Activated CD4-positive, alpha-beta T cell treated with anti-CD3 and anti-CD28 coated beads for 4 hours (primary cell): ENCODE data around the gene DQX1.

Source experiments
- DNase-seq, 2 donors: peaks; one replicate each; pipeline ENCODE4 v3.0.0-alpha.2; 2020

The DQX1 gene

GRCh38 chr2:74507926-74508520 is 18.0 kb downstream of the DQX1 start:
- peak in 1 of 2 donors; percentile 19 for DNase-seq

DNA sequence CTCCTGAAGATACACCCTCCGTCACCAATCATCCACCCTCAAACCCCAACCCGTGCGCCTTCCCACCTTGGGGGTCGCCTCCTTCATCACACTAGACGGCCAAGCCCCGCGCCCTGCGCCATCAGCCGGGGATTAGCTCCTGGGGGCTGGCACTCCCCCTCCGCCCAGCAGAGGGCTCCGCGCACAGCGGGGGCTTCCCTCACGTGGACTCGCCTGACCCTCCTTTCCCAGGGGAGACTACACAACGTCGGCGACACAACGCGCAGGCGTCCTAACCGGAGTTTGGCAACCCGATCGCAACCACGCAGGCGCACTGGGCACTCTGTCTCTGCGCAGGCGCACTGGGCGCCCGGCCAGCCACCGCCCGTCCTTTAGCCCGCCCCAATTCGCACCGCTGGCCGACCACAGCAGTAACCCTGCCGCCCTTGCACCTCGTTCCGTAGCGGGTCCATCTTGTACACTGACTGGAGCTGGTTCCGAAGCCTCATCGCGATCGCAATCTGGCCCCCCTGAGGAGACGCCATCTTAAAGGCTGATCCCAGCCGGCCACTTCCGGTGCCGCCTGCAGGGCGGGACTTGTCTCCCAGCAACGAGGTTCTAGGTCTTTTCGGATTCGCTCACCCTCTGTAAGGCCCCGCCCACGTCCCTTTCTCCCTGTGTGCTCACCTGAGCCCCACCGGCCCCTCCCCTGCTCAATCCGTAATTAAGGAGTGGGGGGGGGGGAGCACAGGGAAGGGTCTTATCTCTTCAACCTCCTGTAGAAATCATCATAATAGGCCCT is 18.7 kb downstream of the DQX1 start, which contains the start of gene PCGF1:
TSS of gene PCGF1 (minus strand) at position 551 of the 781 bp plus-strand sequence. CDS start at position 524, 27 bp downstream.
- peak; percentile 99 to 100 for DNase-seq

- DNase-seq = no peak
Observed at GRCh38 chr2:74505448-74506246, 20.4 kb downstream of the DQX1 start.

- DNase-seq = no peak
Observed at GRCh38 chr2:74504591-74504990, 21.4 kb downstream of the DQX1 start.

DNA sequence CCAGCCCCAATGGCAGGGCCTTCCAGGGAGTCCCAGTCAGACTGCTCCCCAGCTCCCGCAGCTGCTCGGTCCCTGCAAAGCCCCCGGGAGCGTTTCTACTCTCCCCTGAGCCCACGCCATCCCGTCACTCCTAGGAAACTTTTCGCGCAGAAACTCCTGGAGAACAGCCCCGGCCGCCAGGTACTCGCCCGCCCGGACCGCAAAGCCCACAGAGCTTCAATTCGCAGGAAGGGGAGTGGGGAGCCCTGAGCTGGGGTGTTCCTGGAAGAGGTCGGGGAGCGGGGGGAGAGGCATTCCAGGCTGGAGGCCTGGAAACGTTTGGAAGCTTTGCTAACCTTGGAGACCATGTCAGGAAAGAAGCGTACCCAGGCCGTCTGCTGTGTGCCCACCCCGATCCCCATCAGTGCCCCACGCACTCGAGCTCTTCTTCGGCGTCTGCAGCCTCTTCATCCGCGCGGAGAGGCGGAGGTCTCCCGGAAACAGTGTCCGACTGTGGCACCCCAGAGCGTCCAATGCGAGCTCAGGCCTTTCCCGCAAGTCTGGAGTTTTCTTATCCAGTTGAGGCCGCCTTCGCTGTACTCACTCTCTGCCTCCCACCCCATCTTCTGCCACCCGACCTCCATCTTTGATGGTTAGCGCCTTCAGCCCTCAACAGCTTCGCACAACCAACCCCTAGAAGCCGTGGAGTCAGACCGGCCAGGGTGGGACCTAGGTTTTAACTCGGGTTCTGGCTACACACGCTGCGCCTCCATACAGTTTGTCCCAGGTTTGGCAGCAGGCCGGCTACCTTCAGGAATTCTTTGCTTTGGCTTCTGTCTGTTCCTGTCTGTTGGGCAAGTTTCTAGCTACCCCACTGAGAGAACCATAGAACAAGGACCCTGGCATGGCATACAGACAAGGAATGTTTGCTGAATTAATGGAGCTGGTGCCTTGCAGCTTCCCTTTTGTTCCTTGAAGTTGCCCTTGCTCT is 22.2 kb downstream of the DQX1 start:
- no peak for DNase-seq

DNA sequence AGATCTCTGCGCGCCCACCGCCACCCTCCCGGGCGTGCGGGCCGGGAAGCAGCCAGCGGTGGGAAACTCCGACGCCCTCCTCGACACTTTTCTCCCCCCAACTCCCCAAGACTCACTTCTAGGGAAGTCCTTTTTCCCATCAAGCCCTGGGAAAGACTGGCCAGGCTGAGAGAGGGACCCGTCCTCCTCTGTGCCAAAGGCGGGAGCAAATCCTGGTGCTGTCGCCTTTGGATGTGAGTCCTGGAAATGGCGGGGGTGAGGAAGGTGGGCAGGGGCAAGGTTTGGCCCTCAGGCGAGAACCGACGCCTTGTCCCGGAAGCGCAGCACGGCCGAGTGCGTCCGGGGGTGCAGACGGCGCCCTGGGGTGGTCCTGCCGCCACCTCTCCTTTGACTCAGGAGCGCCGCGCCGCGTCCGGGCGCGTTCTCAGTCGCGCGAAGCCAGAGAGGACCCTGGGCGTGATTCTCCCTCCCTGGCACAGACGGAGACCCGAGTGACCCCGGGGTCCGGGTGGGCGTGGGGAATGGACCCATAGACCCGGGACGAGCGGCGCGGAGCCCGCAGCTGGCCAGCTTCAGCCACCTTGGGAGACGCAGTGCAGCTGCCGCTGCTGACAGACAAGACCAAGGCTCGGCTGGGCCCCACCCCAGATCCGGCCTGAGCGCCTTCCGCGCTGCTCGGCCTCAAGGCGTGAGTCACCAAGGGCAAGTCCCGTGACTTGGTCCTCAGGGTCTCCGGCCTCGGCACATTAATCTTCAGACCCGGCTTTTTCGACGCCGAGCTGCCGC is 23.1 kb downstream of the DQX1 start:
- DNase-seq = peak in 1 of 2 donors; percentile 27

GRCh38 chr2:74502147-74502719 is 23.8 kb downstream of the DQX1 start:
- no peak for DNase-seq

DNA sequence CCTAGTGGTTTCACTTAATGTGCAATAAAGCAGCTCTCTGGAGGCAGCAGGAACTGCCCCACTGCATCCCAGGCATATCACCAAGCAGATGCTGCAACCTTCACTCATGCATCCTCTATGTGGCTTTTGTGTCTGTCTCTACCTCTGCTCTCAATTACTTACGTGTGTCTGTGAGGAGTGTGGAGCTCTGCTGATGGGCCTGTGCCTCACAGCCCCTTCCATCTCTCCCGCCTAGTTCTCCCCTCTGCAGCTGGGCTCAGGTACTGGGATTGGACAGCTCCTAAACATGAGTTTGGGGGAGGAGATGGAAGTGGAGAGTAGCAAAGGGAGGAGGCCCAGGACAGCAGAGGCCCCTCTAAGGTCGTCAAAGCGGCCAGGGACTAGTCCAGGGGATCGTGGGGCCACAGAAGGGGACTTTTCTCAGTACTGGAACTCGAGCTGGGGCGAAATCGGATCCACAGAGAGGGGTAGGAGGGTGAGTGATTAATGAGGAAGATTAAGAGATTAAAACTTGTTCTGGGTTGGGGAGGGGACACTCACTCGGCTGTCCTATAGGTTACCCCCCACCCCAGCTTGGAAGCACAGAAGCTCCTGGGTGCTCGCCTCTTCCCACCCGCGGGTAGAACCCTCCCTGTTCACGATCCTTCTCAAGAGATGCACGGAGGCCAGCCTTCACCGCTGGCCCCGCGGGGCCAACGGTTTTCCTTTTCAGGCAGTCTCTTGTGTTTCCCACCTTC is 24.5 kb downstream of the DQX1 start:
- DNase-seq = no peak

DNA sequence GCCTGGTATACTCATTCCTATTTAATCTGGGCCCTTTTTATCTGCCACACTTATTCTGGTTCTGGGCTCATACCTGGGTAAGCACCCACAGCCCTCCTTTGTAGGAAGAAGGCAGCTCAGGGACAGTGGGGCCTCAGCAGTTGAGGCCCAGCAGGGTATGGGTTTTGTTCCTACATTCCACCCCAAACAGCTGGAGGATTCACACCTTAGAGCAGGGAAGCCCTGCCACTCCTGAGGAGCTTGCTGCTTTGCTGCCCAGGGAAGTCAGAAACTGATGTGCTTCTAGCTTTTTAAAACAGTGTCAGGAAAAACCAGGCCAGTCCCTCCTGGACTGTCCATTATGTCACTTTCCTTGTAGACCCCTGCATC is 25.5 kb downstream of the DQX1 start:
- no peak for DNase-seq

GRCh38 chr2:74499940-74500577 is 26.0 kb downstream of the DQX1 start:
- DNase-seq = no peak

DNA sequence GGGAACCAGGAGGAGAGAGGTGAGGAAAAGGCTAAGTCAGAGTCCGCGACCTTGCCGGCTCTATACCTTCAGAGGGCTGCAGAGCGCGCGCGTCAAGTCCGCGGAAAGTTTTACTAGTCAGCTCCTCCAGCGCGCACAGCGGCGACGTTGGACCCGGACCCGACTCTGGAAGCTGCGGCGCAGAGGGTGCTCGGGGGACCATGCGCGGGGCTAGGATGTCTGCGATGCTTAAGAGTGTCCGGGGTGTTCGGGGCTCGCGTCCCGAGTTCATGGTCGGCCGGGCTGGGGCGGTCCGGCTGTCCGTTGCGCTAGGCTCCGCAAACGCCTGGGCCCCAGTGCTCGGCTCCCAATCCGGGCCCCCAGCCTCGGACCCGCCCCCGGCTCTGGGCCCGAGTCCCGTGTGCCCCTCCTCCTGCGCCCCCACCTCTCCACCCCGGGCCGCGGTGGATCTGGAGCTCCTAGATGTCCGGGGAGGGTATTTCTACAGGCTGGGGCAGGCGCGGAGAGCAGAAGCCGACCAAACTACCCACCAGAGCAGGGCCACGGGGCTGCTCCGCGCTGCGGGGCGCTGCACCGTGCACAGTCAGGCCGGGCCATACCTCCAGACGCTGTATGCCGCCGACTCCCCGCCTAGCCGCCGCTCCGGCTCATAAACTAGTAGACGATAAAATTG is 26.6 kb downstream of the DQX1 start, which contains the start of gene LBX2:
TSS of gene LBX2 (minus strand) at position 337 of the 673 bp plus-strand sequence. CDS start at position 271, 66 bp downstream.
- DNase-seq = no peak

DNA sequence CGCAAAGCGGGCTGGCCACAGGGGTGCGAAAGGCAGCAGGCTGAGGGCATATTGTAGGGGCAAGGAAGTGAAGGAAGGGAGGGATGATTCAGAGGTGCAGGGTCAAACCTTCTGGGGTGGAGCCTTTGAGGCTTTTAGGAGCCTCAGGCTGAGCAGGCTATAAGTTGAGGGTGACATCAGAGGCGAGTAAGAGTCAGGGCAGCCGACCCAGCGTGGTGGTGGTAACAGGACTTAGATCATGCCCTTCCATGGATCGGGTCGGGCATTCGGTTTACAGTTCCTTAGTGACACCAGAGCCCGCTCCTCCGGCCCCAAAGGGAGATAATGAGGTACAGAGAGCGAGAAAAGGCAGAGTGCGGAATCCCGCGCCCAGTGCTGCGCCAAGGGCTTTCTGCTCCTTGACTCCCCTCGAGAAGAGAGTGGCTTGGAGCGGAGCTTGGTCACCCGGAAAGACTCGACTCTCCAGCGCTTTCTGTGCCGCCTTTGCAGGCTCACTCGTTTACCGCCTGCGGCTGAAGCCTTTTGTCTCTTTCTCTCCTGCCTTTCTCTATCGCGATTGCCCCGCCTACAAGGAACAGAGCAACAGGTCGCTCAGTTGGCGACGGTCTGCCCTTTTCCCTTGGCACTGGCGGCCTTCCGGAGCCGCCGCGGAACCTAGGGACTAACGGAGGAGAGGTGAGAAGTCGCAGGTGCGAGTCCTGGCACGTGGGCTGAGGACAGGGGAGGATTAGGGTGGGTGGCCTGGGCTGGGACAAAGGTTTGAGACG is 27.3 kb downstream of the DQX1 start:
- DNase-seq = no peak

DNA sequence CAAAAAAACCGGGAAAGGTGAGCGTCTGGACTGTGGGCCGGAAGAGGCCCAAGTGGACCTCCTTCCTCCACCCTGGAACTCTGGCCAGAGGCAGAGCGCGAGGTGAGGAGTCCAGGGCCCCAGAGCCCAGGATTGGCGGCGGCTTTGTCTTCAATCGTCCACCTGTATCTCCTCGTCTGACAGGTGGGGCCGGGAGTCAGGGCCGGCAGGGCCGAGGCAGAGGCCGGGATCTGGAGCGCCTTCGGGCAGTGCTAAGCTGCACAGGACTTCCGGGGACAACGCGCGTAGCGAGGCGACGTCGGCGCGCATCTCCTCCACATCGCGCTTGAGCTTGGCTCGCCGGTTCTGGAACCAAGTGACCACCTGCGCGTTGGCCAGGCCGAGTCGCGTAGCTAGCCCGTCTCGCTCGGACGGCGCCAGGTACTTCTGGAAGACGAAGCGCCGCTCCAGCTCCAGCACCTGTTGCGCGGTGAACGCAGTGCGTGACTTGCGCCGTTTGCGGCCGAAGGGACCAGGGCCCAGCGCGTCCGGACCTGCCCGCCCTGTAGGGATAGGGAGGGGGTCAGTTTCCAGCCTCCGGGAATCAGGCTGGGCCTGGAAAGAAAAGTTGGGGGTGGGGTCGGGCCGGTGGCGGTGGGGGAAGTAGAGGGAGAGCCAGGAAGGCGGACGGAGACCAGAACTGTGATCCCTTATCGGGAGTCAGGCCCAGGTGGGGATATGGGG is 28.1 kb downstream of the DQX1 start:
- no peak for DNase-seq

DNA sequence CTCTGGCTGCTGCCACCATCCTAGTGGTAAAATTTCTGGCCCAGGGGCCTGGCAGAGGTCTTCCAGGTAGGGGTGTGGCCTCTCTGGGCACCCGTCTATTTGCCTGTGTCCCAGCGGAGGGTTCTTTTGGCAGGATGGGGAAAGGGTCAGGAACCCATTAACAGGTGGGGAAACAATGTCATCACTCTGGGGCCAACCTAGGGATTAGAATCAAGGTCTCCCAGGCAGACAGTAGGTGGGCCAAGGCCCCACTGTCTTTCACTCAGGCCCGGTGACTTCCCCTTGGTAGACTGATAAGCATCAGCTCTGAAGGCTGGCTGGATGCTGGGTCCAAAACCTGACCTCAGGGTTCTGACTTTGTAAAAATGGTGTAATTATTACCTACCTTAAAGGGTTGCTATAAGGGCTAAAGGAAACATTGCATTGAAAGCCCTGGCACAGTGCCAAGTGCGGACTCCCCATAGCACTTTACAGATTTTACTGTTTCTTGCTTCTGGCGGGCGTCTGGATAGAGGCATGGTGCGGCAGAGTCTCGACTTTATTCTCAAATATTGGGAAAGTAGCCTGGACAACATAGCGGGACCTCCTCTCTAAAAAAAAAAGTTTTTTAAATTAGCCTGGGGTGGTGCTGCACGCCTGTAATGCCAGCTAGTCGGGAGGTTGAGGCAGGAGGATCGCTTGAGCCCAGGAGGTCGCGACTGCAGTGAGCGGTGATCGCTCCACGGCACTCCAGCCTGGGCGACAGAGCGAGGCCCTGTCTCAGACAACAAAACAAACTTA is 28.8 kb downstream of the DQX1 start:
- DNase-seq = no peak

DNA sequence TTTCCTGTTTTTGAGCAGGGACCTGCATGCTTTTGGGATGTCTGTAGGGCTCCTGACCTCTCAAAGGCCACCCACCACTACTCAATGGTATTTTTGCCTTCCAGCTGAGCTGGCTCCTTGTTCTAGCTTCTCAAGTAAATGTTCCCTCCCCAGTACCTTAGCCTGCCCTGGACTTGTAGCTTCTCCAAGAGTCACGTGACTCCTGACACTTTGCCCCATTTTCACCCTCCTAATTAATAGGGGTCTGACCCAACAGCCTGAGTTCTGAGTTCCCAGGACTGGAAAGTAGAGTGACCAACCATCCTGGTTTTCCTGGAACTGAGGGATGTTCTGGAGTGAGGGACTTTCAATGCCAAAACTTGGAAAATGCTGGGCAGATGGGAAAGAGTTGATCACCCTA is 30.6 kb downstream of the DQX1 start:
- no peak for DNase-seq

DNA sequence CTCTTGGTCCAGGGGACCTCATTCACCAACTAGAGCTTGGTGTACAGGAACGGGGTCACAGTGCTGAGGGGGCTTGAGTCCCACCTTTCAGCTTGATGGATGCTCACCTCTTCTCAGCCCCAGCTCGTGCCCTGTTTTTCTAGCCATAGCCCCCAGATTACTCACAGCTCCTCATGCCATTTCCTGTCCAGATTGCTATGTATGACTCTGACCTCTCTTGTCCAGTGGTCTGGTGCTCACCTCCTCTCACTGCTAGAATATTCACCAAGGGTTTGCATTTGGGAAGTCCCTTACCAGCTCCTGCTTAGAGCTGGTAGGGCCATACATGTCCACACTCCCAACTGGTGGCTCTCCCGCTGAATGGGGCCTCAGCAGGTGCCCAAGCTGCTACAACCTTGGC is 32.5 kb downstream of the DQX1 start:
- DNase-seq = no peak
